Activated T-cell treated with anti-CD3 and anti-CD28 coated beads for 24 hours (primary cell): ENCODE results near the gene PCGF1.
"Not testable (repeated sequence)": the region's sequence is repeated elsewhere in the genome, so short reads cannot be mapped to it uniquely, and the experiment has no call there.

Experiments
- DNase-seq: peaks from one replicate; pipeline ENCODE4 v3.0.0-alpha.2; 2020; ENCODE audit warnings: low read depth

The PCGF1 gene

GRCh38 chr2:74472086-74472944 lies 35.2 kb downstream of the PCGF1 start, which contains the start of gene MRPL53:
Gene MRPL53, minus strand, starts transcription at chr2:74472680. Its CDS starts 20 bp downstream, at chr2:74472660.
- DNase-seq, result peak; percentile 94

- no peak for DNase-seq
These were observed 36.0 kb downstream of the PCGF1 start for GRCh38 chr2:74471332-74472065.

GRCh38 chr2:74470742-74471141 lies 36.8 kb downstream of the PCGF1 start:
- not testable (repeated sequence) for DNase-seq

- DNase-seq, result no peak
These were observed 43.1 kb downstream of the PCGF1 start for GRCh38 chr2:74464406-74464805.

GRCh38 chr2:74462786-74463105 lies 44.7 kb downstream of the PCGF1 start:
- DNase-seq, result no peak

- no peak for DNase-seq
These were observed 45.3 kb downstream of the PCGF1 start for GRCh38 chr2:74462054-74462785.

GRCh38 chr2:74461187-74462053 lies 46.1 kb downstream of the PCGF1 start:
- no peak for DNase-seq

GRCh38 chr2:74460187-74460586 lies 47.3 kb downstream of the PCGF1 start:
- DNase-seq, result not testable (repeated sequence)

- DNase-seq, result not testable (repeated sequence)
These were observed 47.9 kb downstream of the PCGF1 start for GRCh38 chr2:74459503-74460118.

GRCh38 chr2:74458938-74459363 lies 48.5 kb downstream of the PCGF1 start:
- DNase-seq, result no peak

GRCh38 chr2:74458132-74458937 lies 49.2 kb downstream of the PCGF1 start, which contains the start of gene WBP1:
Gene WBP1, plus strand, starts transcription at chr2:74458438. Its CDS starts 165 bp downstream, at chr2:74458603.
- DNase-seq, result peak; percentile 98

GRCh38 chr2:74457549-74458131 lies 49.9 kb downstream of the PCGF1 start:
- peak; percentile 69 for DNase-seq

- no peak for DNase-seq
These were observed 50.4 kb downstream of the PCGF1 start for GRCh38 chr2:74457129-74457548.
